HEK293T (cell line): ENCODE data around the gene SRGAP3.

Experiments
- BHLHE40 ChIP-seq: fragments of 450-650 bp; IDR thresholded peaks from 2 replicates; pipeline ENCODE4 v1.6.1; 2016; ENCODE audit warnings: mild to moderate bottlenecking, moderate library complexity, borderline replicate concordance
- FOXK2 ChIP-seq: fragments of 450-650 bp; IDR thresholded peaks from 2 replicates; pipeline ENCODE4 v1.6.1; 2016; ENCODE audit warnings: mild to moderate bottlenecking
- FOXM1 ChIP-seq: fragments of 450-650 bp; IDR thresholded peaks from 2 replicates; pipeline ENCODE4 v1.6.1; 2017; ENCODE audit warnings: mild to moderate bottlenecking, borderline replicate concordance
- LEF1 ChIP-seq: fragments of 450-650 bp; IDR thresholded peaks from 2 replicates; pipeline ENCODE4 v1.6.1; 2017; ENCODE audit warnings: mild to moderate bottlenecking, borderline replicate concordance
- PKNOX1 ChIP-seq: fragments of 450-650 bp; IDR thresholded peaks from 2 replicates; pipeline ENCODE4 v1.6.1; 2016
- SP1 ChIP-seq: fragments of 450-650 bp; IDR thresholded peaks from 2 replicates; pipeline ENCODE4 v1.6.1; 2017
- TARDBP ChIP-seq: fragments of 450-650 bp; IDR thresholded peaks from 2 replicates; pipeline ENCODE4 v1.6.1; 2016

DNA sequence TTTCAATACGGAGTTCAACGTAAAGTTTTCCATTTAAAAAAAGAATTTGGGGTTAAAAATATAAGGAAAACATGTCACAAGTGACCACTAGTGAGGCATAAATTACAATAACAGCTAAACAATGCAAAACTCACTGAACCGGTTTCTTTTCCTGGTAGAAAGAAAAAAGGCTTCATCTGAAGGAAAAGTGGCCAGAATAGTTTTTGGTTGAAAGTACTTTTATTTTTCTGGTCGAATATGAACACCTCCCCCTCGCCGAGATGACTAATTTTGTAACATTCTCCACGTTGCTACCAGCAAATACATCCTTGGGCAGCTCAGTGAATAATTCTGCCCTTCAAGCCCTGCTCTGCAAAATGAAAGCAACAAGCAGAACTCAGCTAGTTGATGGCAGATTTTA lies 3.9 kb upstream of the SRGAP3 start:
- TF ChIP-seq TARDBP (no peak), SP1 (no peak), FOXK2 (no peak), PKNOX1 (no peak), LEF1 (no peak), FOXM1 (no peak), BHLHE40 (no peak)
